Measurements from ENCODE around the gene NR5A2.

NR5A2 gene

DNA sequence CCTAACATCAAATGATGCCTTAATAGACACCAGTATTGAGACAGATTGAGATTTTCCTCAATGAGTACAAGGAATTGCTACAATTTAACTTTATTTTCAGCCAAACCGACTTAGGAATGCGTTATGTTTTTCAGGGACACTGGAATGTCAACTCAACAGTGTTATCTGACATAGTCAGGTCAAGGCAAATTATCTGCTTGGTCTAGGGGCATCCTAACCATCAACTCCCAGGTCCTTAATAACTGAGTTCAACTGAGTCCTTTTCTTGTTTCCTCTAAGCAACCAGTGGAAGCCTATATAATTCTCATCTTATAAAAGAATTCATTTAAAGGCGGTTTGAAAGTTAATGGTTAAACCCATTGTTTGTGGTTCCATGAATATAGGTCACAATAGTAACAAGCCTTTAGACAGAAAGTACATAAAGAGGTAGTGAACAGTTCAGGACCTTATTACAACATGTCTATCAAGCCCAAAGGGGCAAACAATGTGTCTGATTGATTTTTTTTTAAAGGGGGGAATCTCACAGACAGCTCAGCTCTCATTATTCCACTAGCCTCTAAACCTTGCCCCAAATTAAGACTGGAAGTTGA is 32.3 kb upstream of the NR5A2 start:
- H3K4me3 ChIP-seq (replicated peaks; ENCODE audit: low read depth, low read length) = no peak overlapping the region
- TF ChIP-seq, protein P1, sequence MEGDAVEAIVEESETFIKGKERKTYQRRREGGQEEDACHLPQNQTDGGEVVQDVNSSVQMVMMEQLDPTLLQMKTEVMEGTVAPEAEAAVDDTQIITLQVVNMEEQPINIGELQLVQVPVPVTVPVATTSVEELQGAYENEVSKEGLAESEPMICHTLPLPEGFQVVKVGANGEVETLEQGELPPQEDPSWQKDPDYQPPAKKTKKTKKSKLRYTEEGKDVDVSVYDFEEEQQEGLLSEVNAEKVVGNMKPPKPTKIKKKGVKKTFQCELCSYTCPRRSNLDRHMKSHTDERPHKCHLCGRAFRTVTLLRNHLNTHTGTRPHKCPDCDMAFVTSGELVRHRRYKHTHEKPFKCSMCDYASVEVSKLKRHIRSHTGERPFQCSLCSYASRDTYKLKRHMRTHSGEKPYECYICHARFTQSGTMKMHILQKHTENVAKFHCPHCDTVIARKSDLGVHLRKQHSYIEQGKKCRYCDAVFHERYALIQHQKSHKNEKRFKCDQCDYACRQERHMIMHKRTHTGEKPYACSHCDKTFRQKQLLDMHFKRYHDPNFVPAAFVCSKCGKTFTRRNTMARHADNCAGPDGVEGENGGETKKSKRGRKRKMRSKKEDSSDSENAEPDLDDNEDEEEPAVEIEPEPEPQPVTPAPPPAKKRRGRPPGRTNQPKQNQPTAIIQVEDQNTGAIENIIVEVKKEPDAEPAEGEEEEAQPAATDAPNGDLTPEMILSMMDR (IDR thresholded peaks at IDR 0.05; ENCODE audit: low read length, missing control alignments) = no peak
- no peak for DNase-seq (ENCODE audit: low read depth)

DNA sequence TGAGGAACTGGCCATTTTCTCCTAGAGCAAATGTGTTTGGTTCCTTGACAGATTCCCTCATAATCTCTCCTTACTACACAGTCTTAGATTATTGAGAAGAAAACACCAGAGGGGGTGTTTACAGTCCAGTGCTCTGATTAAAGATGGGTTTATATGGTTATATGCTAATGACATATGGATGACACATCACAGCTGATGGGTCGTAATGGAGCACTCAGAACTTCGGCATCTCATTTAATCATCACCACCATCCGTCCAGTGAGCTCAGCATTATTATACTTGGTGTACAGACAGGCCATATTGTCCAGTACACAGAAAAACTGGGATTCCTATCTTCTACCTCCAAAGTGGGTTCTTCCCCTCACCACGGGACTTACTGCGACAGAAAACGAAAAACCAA is 22.3 kb upstream of the NR5A2 start:
- no peak for DNase-seq (ENCODE audit: low read depth)
- H3K4me3 ChIP-seq (replicated peaks; ENCODE audit: low read depth, low read length) = no peak overlapping the region
- TF ChIP-seq, protein P1 (IDR thresholded peaks at IDR 0.05; ENCODE audit: low read length, missing control alignments) = no peak

DNA sequence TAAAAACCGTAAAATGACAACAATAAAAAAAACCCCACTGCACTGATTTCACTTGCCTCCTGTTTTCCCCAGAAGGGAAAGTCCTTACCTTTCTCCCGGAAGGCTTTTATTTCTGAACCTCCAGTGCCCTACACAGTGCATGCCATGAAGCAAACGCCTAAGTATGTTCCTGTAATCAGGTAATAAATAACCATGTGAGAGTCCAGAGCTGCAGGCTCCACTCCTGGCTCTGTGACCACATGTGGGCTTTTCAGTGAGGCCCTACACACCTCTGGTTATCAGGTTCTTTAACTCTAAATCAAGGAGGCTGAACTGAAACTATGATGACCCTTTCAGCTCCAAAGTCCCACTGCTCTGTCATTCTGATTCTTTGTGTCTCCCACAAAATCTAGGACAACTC is 20.8 kb upstream of the NR5A2 start:
- H3K4me3 ChIP-seq (replicated peaks; ENCODE audit: low read depth, low read length) = no peak overlapping the region
- DNase-seq (ENCODE audit: low read depth) = no peak
- TF ChIP-seq, protein P1 (IDR thresholded peaks at IDR 0.05; ENCODE audit: low read length, missing control alignments) = no peak

DNA sequence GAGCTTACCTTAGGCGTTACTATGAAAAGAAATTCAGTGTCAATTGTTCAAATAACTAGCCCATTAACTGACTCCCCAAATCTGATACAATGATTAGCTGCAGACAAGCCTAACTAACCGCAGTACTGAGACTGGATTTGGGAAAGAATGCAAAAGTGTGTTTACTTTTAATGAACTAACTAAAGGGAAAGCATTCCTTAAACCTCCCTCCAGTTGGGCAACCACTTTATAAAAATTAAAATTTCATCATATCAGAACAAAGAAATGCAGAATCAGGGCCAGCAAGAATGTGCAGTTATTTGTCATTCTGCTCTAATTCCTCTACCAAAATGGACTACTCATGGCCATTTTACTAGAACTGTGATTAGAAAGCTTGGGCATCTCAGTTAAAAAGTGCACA is 11.7 kb upstream of the NR5A2 start:
- H3K4me3 ChIP-seq (replicated peaks; ENCODE audit: low read depth, low read length) = no peak overlapping the region
- TF ChIP-seq, protein P1 (IDR thresholded peaks at IDR 0.05; ENCODE audit: low read length, missing control alignments) = no peak
- no peak for DNase-seq (ENCODE audit: low read depth)

DNA sequence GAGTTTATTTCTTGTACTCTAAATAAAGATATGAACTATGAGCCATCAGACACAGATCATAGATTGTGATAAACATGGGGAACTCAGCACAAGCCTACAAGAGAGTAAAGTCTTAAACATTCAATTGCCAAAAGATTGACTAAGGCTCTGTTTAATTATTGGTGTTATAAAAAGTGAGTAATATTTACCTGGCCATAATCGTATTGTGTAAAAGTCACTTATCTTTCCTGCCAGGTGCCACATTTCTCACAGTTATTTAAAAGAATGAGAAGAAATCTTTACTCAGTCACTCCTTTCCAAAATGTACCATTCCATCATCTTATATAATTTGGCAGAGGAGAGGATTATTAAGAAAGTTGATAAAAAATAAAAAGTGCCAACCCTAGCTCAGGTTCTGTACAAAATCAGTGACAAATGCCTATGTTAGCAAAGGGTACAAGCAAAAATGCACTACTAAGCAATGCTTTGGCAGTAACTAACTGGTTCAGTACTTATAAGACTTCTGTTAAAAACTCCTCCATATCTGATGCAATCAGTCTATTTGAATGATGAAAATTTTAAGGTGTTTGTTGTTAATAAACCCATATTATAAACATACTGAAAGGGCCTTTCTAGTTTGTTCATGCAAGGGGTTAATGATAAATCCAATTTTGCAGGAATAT is 5.8 kb upstream of the NR5A2 start:
- no peak overlapping the region for H3K4me3 ChIP-seq (replicated peaks; ENCODE audit: low read depth, low read length)
- DNase-seq (ENCODE audit: low read depth) = no peak
- TF ChIP-seq, protein P1 (IDR thresholded peaks at IDR 0.05; ENCODE audit: low read length, missing control alignments) = no peak

DNA sequence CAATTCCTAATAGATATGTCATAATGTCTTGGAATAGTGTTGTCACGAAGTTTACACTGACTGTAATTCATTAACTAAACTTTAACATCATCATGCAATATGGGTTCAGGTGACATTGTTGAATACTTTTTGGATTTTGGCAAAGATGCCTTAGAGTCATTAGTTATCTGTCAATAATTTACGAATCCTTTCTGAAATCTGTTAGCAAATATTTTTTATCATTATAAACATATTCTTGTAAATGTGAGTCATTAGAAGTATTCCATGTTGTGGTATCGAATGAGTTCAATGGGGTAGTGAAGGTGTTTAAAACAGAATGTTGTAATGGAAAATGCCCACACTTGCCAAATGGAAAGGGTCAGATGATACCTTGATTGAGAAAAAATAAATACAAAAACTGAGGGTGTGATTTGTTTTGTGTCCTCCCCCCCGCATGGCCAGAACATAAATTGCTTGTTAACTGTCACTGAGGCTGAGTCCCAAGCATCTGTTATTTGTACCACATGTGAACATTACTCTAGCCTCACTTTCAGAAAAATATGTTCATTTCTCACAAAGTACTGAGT is 5.2 kb upstream of the NR5A2 start:
- DNase-seq (ENCODE audit: low read depth) = no peak
- TF ChIP-seq, protein P1 (IDR thresholded peaks at IDR 0.05; ENCODE audit: low read length, missing control alignments) = no peak
- no peak overlapping the region for H3K4me3 ChIP-seq (replicated peaks; ENCODE audit: low read depth, low read length)

Data from fibroblast of pulmonary artery (primary cell).